ENCODE data around the gene ZNF837. TPM values are rescaled to one million over a fixed set of nuclear protein-coding genes. Genes with fewer than 3 reads are reported as not detected.
"Not testable (repeated sequence)": the region's sequence is repeated elsewhere in the genome, so short reads cannot be mapped to it uniquely, and the experiment has no call there.

ZNF837 gene
- total and polyA plus RNA-seq, 4 donors, result 1.7 to 3.2 (median 2.7) TPM

DNA sequence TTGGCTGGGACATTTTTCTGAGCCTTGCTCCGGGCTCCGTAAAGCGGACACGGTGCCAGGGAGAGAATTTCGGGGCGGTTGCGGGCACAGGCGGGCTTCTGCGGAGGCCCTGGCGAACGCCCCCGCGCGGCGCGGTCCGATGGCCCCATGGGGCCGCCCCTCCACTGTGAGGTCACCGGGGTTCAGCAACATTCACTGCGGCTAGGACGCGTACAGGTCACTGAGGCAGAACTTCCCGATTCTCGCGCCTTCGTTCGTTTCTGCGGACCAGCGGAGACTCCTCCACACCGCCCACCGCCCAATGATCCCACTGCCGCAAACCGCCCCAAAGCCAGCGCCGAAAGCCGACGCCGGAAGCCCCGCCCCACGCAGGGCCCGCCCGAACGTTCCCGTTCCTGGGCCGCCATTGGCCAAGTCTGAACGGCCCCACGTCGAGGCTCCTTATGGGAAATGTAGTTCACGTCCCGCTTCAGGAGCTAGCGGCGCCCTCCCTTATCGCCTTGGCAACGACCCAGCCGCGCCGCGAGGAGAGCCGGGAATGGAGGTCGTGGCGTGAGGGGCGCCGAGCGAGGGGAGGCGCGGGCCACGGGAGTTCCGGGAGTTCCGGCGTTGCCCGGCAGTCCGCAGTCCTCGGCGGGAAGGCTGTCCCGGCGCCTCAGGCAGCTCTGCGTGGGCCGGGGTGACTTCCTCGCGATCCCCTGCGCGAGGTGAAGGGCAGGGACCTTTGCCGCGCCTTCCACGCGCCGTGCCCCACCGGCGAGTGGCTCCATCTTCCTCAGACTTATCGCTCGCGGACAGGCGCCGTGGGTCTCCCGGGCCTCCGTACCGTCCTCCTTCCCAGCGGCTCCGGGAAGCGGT is 27.6 kb upstream of the ZNF837 start, which contains the start of gene ZNF584:
Gene ZNF584 (plus strand): TSS at position 498 of the 858 bp plus-strand sequence. CDS start 499 bp downstream, outside the sequence.
- H3K4me1 ChIP-seq (ENCODE audit: control insufficient read depth in 5 of 5, insufficient read depth in 5 of 5, low read length in 5 of 5), result peaks cover 4 to 22% (median 13%) of the 10 kb centered on the region in 5 donors
- peaks cover 0 to 3% (median 0%) of the 10 kb centered on the region in 4 donors for H3K36me3 ChIP-seq (ENCODE audit: control insufficient read depth in 4 of 4, insufficient read depth in 4 of 4, low read length in 4 of 4)
- H3K27ac ChIP-seq (ENCODE audit: low read depth in 1 of 2, low read length in 1 of 2), result peak within 1 kb of the TSS; percentile 92 to 96
- H3K9me3 ChIP-seq (ENCODE audit: control insufficient read depth in 4 of 4, insufficient read depth in 3 of 4, low read length in 3 of 4), result no peaks in the 10 kb centered on the region
- peak; percentile 96 for ATAC-seq (ENCODE audit: insufficient read depth, low FRiP score)
- TF ChIP-seq, protein P1, sequence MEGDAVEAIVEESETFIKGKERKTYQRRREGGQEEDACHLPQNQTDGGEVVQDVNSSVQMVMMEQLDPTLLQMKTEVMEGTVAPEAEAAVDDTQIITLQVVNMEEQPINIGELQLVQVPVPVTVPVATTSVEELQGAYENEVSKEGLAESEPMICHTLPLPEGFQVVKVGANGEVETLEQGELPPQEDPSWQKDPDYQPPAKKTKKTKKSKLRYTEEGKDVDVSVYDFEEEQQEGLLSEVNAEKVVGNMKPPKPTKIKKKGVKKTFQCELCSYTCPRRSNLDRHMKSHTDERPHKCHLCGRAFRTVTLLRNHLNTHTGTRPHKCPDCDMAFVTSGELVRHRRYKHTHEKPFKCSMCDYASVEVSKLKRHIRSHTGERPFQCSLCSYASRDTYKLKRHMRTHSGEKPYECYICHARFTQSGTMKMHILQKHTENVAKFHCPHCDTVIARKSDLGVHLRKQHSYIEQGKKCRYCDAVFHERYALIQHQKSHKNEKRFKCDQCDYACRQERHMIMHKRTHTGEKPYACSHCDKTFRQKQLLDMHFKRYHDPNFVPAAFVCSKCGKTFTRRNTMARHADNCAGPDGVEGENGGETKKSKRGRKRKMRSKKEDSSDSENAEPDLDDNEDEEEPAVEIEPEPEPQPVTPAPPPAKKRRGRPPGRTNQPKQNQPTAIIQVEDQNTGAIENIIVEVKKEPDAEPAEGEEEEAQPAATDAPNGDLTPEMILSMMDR (IDR thresholded peaks at IDR 0.05; ENCODE audit: control extremely low read depth, extremely low read depth), result no peak
- peak within 1 kb of the TSS; percentile 85 to 91 for H3K9ac ChIP-seq (ENCODE audit: insufficient read depth in 1 of 2, low read length in 2 of 2)
- DNase-seq, result peak; percentile 98 to 99 (median 98)
- H3K27me3 ChIP-seq (ENCODE audit: control insufficient read depth in 3 of 3, insufficient read depth in 3 of 3, low read length in 2 of 3), result no peaks in the 10 kb centered on the region
- peak within 1 kb of the TSS; percentile 87 for H3K4me3 ChIP-seq
- WGBS, 2 donors, result 0% methylated on average over 99 to 100 of the region's 100 CpGs

DNA sequence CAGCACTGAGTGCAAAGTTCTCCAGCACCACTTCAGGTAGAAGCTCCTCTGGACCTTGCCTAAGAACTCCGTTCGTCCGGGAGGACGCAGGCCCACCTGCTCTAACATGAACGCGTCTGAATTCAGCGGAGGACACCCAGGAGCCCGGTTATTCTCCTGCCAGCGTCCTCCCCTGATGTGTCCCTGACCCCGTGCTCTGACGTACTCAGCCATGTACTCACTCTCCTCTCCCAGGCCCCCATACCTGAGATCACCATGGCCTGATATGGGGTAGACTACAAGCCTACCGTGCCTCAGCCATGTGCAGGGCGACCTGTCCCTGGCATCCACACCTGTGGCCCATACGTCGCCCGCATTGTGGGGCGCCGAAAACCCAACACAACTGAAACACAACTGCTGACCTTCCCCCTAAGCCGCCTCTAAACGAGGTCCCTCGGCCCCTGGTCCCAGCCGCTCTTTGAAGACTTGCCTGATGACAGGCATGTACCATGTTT is 26.9 kb upstream of the ZNF837 start:
- Histone ChIP-seq H3K27me3 (ENCODE audit: control insufficient read depth in 3 of 3, insufficient read depth in 3 of 3, low read length in 2 of 3) (no peaks in the 10 kb centered on the region), H3K9me3 (ENCODE audit: control insufficient read depth in 4 of 4, insufficient read depth in 3 of 4, low read length in 3 of 4) (no peaks in the 10 kb centered on the region), H3K36me3 (ENCODE audit: control insufficient read depth in 4 of 4, insufficient read depth in 4 of 4, low read length in 4 of 4) (peaks cover 0 to 3% (median 0%) of the 10 kb centered on the region in 4 donors), H3K4me3 (peak overlapping the region; percentile 87), H3K27ac (ENCODE audit: low read depth in 1 of 2, low read length in 1 of 2) (peak overlapping the region; percentile 92 to 96), H3K4me1 (ENCODE audit: control insufficient read depth in 5 of 5, insufficient read depth in 5 of 5, low read length in 5 of 5) (peaks cover 4 to 22% (median 13%) of the 10 kb centered on the region in 5 donors), H3K9ac (ENCODE audit: insufficient read depth in 1 of 2, low read length in 2 of 2) (peak overlapping the region; percentile 85 to 91)
- TF ChIP-seq, protein P1 (IDR thresholded peaks at IDR 0.05; ENCODE audit: control extremely low read depth, extremely low read depth), result no peak
- peak in 1 of 3 donors; percentile 23 for DNase-seq
- 13 to 21% methylated on average over 22 of the region's 22 CpGs for WGBS, 2 donors
- ATAC-seq (ENCODE audit: insufficient read depth, low FRiP score), result no peak

DNA sequence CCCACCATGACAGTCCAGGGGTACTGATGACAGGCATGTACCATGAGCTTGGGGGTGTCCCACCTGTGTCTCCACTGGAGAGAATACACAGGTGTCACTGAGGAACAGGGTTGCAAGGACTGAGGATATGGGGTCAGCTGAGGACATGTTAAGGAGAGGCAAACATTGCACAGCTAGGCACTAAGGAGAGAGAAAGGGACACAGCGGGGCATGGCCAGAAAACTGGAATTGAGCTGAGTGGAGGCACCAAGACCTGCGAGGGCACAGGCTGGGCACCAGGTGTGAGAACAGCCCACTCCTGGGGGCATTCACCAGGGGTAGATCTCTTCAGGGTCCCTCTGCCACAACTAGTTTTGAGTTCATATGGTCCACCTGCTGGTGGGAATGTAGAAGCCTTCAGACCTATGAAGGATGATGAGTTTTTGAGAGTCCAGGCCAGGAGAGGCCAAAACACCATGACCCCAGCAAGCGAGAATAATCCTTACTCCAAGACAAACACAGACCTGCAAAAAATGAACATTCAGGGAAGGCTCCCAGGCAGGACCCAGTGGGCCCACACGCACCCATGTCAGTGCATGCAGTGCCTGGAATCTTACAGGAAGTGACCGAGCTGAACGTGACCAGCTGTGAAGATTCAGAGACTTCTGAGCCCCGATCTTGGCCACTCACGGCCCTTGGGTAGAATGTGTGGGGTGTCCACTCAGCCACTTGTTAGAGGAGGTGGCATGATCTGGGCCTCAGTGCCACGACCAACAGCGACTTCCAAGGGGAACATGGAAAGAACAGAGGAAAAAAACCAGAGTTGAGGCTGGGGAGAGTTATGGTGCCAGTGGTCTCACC is 26.2 kb upstream of the ZNF837 start:
- 64 to 80% methylated on average over 10 of the region's 10 CpGs for WGBS, 2 donors
- peaks cover 0 to 3% (median 0%) of the 10 kb centered on the region in 4 donors for H3K36me3 ChIP-seq (ENCODE audit: control insufficient read depth in 4 of 4, insufficient read depth in 4 of 4, low read length in 4 of 4)
- ATAC-seq (ENCODE audit: insufficient read depth, low FRiP score), result no peak
- H3K27ac ChIP-seq (ENCODE audit: low read depth in 1 of 2, low read length in 1 of 2), result peak overlapping the region; percentile 43 to 96
- H3K9me3 ChIP-seq (ENCODE audit: control insufficient read depth in 4 of 4, insufficient read depth in 3 of 4, low read length in 3 of 4), result no peaks in the 10 kb centered on the region
- H3K27me3 ChIP-seq (ENCODE audit: control insufficient read depth in 3 of 3, insufficient read depth in 3 of 3, low read length in 2 of 3), result no peaks in the 10 kb centered on the region
- TF ChIP-seq, protein P1 (IDR thresholded peaks at IDR 0.05; ENCODE audit: control extremely low read depth, extremely low read depth), result no peak
- no peak overlapping the region for H3K4me3 ChIP-seq
- DNase-seq, result no peak
- peaks cover 4 to 24% (median 13%) of the 10 kb centered on the region in 5 donors for H3K4me1 ChIP-seq (ENCODE audit: control insufficient read depth in 5 of 5, insufficient read depth in 5 of 5, low read length in 5 of 5)
- peak overlapping the region in 1 of 2 donors; percentile 91 for H3K9ac ChIP-seq (ENCODE audit: insufficient read depth in 1 of 2, low read length in 2 of 2)

DNA sequence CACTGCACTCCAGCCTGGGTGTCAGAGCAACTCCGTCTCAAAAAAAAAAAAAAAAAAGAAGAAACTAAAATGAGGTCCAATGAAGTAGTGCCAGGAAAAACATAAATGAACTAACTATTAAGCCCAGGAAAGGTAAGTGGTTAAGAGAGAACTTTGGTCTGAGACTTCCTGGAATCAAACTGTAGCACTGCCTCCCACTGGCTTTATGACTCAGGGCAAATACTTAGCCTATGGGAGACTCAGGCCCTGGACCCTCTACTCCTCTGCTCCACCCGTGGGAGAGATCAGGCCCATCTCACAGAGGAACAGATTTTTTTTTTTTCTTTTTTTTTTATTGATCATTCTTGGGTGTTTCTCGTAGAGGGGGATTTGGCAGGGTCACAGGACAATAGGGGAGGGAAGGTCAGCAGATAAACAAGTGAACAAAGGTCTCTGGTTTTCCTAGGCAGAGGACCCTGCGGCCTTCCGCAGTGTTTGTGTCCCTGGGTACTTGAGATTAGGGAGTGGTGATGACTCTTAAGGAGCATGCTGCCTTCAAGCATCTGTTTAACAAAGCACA is 23.2 kb upstream of the ZNF837 start:
- H3K9me3 ChIP-seq (ENCODE audit: control insufficient read depth in 4 of 4, insufficient read depth in 3 of 4, low read length in 3 of 4); ATAC-seq (ENCODE audit: insufficient read depth, low FRiP score); H3K4me3 ChIP-seq; H3K36me3 ChIP-seq (ENCODE audit: control insufficient read depth in 4 of 4, insufficient read depth in 4 of 4, low read length in 4 of 4); H3K27ac ChIP-seq (ENCODE audit: low read depth in 1 of 2, low read length in 1 of 2); H3K9ac ChIP-seq (ENCODE audit: insufficient read depth in 1 of 2, low read length in 2 of 2); H3K27me3 ChIP-seq (ENCODE audit: control insufficient read depth in 3 of 3, insufficient read depth in 3 of 3, low read length in 2 of 3); DNase-seq: not testable (repeated sequence)
- 64 to 76% methylated on average over 4 to 5 of the region's 5 CpGs for WGBS, 2 donors
- H3K4me1 ChIP-seq (ENCODE audit: control insufficient read depth in 5 of 5, insufficient read depth in 5 of 5, low read length in 5 of 5), result peaks cover 0 to 27% (median 12%) of the 10 kb centered on the region in 5 donors
